Sigmoid colon (tissue), 7 donors: Measurements from ENCODE around the gene UBASH3B. TPM values are rescaled to one million over a fixed set of nuclear protein-coding genes. Genes with fewer than 3 reads are reported as not detected.

Source experiments
- DNase-seq: peaks from one replicate; pipeline ENCODE4 v3.0.0-alpha.2; 2019
- H3K27ac ChIP-seq, 4 donors: fragments of 200-600 bp; sonication (generic); one replicate each; pipeline ENCODE4 v1.5.1; 2016 to 2019; ENCODE audit warnings: mild to moderate bottlenecking in 1 of 4
- H3K27me3 ChIP-seq, 3 donors: fragments of 200-600 bp; sonication (generic); one replicate each; pipeline ENCODE4 v1.5.1; 2019; ENCODE audit warnings: mild to moderate bottlenecking in 1 of 3
- H3K36me3 ChIP-seq, 4 donors: fragments of 200-600 bp; sonication (generic); one replicate each; pipeline ENCODE4 v1.5.1; 2016 to 2019
- H3K4me1 ChIP-seq, 4 donors: fragments of 200-600 bp; sonication (generic); one replicate each; pipeline ENCODE4 v1.5.1; 2017 to 2019
- H3K4me3 ChIP-seq, 4 donors: fragments of 200-600 bp; sonication (generic); one replicate each; pipeline ENCODE4 v1.5.1; 2017 to 2019; ENCODE audit warnings: mild to moderate bottlenecking in 2 of 4, moderate library complexity in 1 of 4
- H3K9me3 ChIP-seq, 4 donors: fragments of 200-600 bp in 3 of 4; sonication (generic) in 3 of 4; one replicate each; pipeline versions ENCODE4 v1.5.1 to v1.6.1; 2013 to 2019
- EP300 ChIP-seq, 4 donors: sonication (generic); formaldehyde crosslinking; IDR thresholded peaks; one replicate each; pipeline ENCODE4 v1.6.1; 2017; ENCODE audit warnings: antibody characterized with exemption in 4 of 4
- POLR2A ChIP-seq, 2 donors: fragments of 450-650 bp; IDR thresholded peaks; one replicate each; pipeline ENCODE4 v1.6.1; 2016; ENCODE audit warnings: antibody characterized with exemption in 2 of 2, mild to moderate bottlenecking in 2 of 2, moderate library complexity in 2 of 2
- POLR2AphosphoS5 ChIP-seq, 4 donors: sonication (generic); formaldehyde crosslinking; IDR thresholded peaks; one replicate each; pipeline ENCODE4 v1.6.1; 2017; ENCODE audit warnings: antibody characterized with exemption in 4 of 4
- WGBS, 2 donors: extraction: QIAGEN DNeasy Blood & Tissue Kit; methylation state at CpG; one replicate each; pipeline ENCODE4 v1.1.7; 2013; 5-methylcytosine and 5-hydroxymethylcytosine counted together
- intact Hi-C: fragments of 100-400 bp; cut with DNase I; formaldehyde crosslinking; loops from one replicate; pipeline ENCODE4 v1.15.1; 2023
- polyA plus RNA-seq, 3 donors: library from polyadenylated mRNA; stranded (reverse); fragments of 200-250 nt; gene quantifications; one replicate each; pipeline ENCODE4 v1.2.3, GENCODE V29; 2013
- total RNA-seq, 4 donors: library from RNA; depleted of rRNA; stranded (reverse); fragments of >200 nt; gene quantifications; one replicate each; pipeline ENCODE4 v1.1.0, GENCODE V29; 2016
- TF ChIP-seq, protein P1 (sequence below), 4 experiments: fragments of 450-650 bp in 3 of 4; fragments of 200-600 bp in 1 of 4; IDR thresholded peaks; one replicate each; pipeline ENCODE4 v1.5.1; 2016 to 2019; ENCODE audit warnings: antibody characterized with exemption in 4 of 4, mild to moderate bottlenecking in 3 of 4, moderate library complexity in 2 of 4
- donor health status: healthy with polysubstance abuse.
- donor health status: Bipolar disorder and iron deficiency.
- donor health status: healthy.

Gene UBASH3B
- total and polyA plus RNA-seq, 7 donors, result 1.4 to 12.9 (median 2.1) TPM

DNA sequence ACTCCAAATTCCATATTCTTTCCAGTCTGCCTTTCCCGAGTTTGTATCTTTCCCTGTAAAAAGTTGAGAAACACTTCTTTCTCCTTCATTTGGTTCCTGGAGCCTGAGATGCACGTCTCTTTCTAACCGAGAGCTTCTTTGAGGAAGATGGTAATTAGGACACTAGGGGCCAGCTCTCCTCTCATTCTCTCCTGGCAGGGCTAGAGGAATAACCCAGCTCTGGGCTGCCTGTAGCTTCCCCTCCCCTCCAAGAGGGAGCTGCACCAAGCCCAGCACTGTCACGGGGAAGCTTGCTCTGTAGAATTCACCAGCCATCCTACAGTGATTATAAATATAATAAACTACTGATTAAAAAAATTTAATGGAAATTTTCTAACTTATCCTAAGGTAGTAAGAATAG, 26.9 kb downstream of the UBASH3B start:
- no peak for TF ChIP-seq EP300 (IDR thresholded peaks at IDR 0.05)
- no peak for TF ChIP-seq POLR2AphosphoS5 (IDR thresholded peaks at IDR 0.05)
- TF ChIP-seq POLR2A (IDR thresholded peaks at IDR 0.05), result no peak
- TF ChIP-seq, protein P1, sequence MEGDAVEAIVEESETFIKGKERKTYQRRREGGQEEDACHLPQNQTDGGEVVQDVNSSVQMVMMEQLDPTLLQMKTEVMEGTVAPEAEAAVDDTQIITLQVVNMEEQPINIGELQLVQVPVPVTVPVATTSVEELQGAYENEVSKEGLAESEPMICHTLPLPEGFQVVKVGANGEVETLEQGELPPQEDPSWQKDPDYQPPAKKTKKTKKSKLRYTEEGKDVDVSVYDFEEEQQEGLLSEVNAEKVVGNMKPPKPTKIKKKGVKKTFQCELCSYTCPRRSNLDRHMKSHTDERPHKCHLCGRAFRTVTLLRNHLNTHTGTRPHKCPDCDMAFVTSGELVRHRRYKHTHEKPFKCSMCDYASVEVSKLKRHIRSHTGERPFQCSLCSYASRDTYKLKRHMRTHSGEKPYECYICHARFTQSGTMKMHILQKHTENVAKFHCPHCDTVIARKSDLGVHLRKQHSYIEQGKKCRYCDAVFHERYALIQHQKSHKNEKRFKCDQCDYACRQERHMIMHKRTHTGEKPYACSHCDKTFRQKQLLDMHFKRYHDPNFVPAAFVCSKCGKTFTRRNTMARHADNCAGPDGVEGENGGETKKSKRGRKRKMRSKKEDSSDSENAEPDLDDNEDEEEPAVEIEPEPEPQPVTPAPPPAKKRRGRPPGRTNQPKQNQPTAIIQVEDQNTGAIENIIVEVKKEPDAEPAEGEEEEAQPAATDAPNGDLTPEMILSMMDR (IDR thresholded peaks at IDR 0.05), result no peak
- no peaks in the 10 kb centered on the region for H3K9me3 ChIP-seq
- intact Hi-C loops, result no loop called here
- no peak for DNase-seq
- H3K27me3 ChIP-seq, result no peaks in the 10 kb centered on the region
- no peak overlapping the region for H3K4me3 ChIP-seq
- H3K4me1 ChIP-seq, result peaks cover 0 to 11% (median 5%) of the 10 kb centered on the region in 4 donors
- 58 to 86% methylated on average over 4 of the region's 4 CpGs for WGBS, 2 donors
- H3K27ac ChIP-seq, result no peak overlapping the region
- H3K36me3 ChIP-seq, result no peaks in the 10 kb centered on the region

DNA sequence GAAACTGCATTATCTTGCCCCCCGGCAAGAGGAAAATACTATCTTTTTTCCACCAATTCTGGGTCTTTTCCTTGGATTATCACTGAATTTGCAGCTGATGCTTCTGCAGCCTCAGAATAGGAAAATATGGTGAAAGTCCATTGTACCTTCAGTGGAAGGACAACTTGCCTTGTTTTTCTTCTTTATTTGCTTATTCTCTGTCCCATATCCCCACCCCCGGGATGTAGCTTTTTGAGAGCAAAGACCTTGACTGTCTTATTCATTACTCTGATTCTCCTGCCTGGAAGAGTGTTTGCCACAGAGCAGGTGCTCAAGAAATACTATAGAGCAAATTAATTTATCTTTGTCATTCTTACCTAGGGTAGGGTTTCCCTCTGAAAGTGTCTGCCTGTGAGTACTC, 29.5 kb downstream of the UBASH3B start:
- H3K27ac ChIP-seq, result no peak overlapping the region
- H3K4me3 ChIP-seq, result no peak overlapping the region
- 61 to 83% methylated on average over 2 of the region's 2 CpGs for WGBS, 2 donors
- TF ChIP-seq POLR2AphosphoS5 (IDR thresholded peaks at IDR 0.05) (no peak), POLR2A (IDR thresholded peaks at IDR 0.05) (no peak), EP300 (IDR thresholded peaks at IDR 0.05) (no peak)
- TF ChIP-seq, protein P1 (IDR thresholded peaks at IDR 0.05), result no peak
- H3K27me3 ChIP-seq, result no peaks in the 10 kb centered on the region
- intact Hi-C loops, result no loop called here
- H3K9me3 ChIP-seq, result no peaks in the 10 kb centered on the region
- no peaks in the 10 kb centered on the region for H3K36me3 ChIP-seq
- peaks cover 0 to 11% (median 5%) of the 10 kb centered on the region in 4 donors for H3K4me1 ChIP-seq
- DNase-seq, result no peak

DNA sequence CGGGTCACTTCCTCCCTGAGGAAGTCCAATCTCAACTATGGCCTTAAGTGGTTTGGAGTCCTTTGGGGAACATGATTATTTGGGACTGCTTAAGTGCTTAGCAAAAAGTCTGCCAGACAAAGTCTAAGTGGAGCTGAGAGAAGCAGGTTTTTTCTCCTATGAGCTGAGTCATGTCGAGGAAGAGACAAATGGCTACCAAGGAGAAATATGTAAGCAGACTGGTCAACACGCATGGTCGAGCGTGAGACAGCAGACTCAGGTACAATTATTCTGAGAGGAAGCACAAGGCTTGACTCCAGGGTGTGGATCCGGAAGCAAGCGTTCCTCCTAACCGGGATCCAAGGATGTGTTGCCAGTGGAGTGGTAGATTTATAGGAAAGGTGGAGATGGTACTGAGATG, 30.6 kb downstream of the UBASH3B start:
- Histone ChIP-seq H3K27ac (peak overlapping the region in 2 of 4 donors; percentile 25 to 54), H3K4me3 (no peak overlapping the region), H3K36me3 (no peaks in the 10 kb centered on the region), H3K27me3 (no peaks in the 10 kb centered on the region), H3K9me3 (no peaks in the 10 kb centered on the region), H3K4me1 (peaks cover 0 to 18% (median 12%) of the 10 kb centered on the region in 4 donors)
- TF ChIP-seq, protein P1 (IDR thresholded peaks at IDR 0.05), result no peak
- no peak for DNase-seq
- WGBS, 2 donors, result 80 to 82% methylated on average over 8 of the region's 8 CpGs
- intact Hi-C loops, result no loop called here

DNA sequence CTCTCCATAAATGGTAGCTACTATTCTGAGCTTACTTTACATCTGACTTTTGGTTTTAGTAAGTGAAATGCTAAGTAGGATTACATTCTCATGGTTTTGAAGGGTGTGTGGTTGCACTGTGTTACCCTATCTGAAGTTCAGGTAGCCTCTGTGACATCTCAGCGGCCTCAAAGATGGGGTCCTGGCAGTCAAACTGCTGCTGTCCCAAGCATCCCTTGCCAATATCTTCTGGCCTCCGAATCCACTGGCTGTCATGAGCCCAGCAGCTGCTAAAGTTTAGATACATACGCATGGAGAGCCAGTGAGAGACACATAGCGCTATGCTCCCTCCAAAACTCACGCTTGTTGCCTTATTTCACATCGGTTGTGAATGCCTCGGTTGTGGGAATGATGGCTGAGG, 34.9 kb downstream of the UBASH3B start:
- no peak for DNase-seq
- 88 to 91% methylated on average over 7 of the region's 7 CpGs for WGBS, 2 donors
- Histone ChIP-seq H3K9me3 (no peaks in the 10 kb centered on the region), H3K27ac (peak overlapping the region; percentile 38 to 76 (median 70)), H3K36me3 (no peaks in the 10 kb centered on the region), H3K27me3 (no peaks in the 10 kb centered on the region), H3K4me1 (peaks cover 0 to 36% (median 30%) of the 10 kb centered on the region in 4 donors), H3K4me3 (peak overlapping the region in 1 of 4 donors; percentile 20)
- TF ChIP-seq EP300 (IDR thresholded peaks at IDR 0.05) (no peak), POLR2A (IDR thresholded peaks at IDR 0.05) (no peak), POLR2AphosphoS5 (IDR thresholded peaks at IDR 0.05) (no peak)
- TF ChIP-seq, protein P1 (IDR thresholded peaks at IDR 0.05), result no peak
- intact Hi-C loops, result no loop called here
